Gastrocnemius medialis (tissue), 4 donors: ENCODE measurements around the gene HPCAL1. TPM values are rescaled to one million over a fixed set of nuclear protein-coding genes. Genes with fewer than 3 reads are reported as not detected.

ENCODE experiments used
- ATAC-seq, 2 donors: fragments of 150-250 bp; one replicate each; pipeline ENCODE4 v1.9.1; 2016
- DNase-seq, 2 donors: peaks; one replicate each; pipeline ENCODE4 v3.0.0-alpha.2; 2019
- H3K27ac ChIP-seq, 4 donors: fragments of 200-600 bp; sonication (generic); 1 replicate in 1 of 4; 2 replicates in 3 of 4; pipeline ENCODE4 v1.5.1; 2016 to 2018; ENCODE audit warnings: mild to moderate bottlenecking in 2 of 4, moderate library complexity in 1 of 4
- H3K27me3 ChIP-seq, 3 donors: fragments of 200-600 bp; sonication (generic) in 2 of 3; 1 replicate in 1 of 3; 2 replicates in 2 of 3; pipeline versions ENCODE4 v1.5.1 to v1.6.0; 2016 to 2019; ENCODE audit warnings: mild to moderate bottlenecking in 1 of 3, moderate library complexity in 1 of 3
- H3K36me3 ChIP-seq, 2 donors: fragments of 200-600 bp; sonication (generic) in 1 of 2; one replicate each; pipeline ENCODE4 v1.5.1; 2017 to 2018
- H3K4me1 ChIP-seq, 2 donors: fragments of 200-600 bp; sonication (generic) in 1 of 2; one replicate each; pipeline ENCODE4 v1.5.1; 2016 to 2017; ENCODE audit warnings: mild to moderate bottlenecking in 2 of 2
- H3K4me3 ChIP-seq, 4 donors: fragments of 200-600 bp; sonication (generic) in 3 of 4; 1 replicate in 1 of 4; 2 replicates in 3 of 4; pipeline ENCODE4 v1.5.1; 2016 to 2019; ENCODE audit warnings: mild to moderate bottlenecking in 2 of 4
- H3K9me3 ChIP-seq, 3 donors: fragments of 200-600 bp; sonication (generic) in 2 of 3; 1 replicate in 1 of 3; 2 replicates in 2 of 3; pipeline ENCODE4 v1.5.1; 2016 to 2019
- CTCF ChIP-seq, 5 experiments: fragments of 450-650 bp in 3 of 5; fragments of 200-600 bp in 2 of 5; sonication (generic) in 2 of 5; IDR thresholded peaks in 4 of 5; conservative IDR thresholded peaks in 1 of 5; 1 replicate in 4 of 5; 2 replicates in 1 of 5; pipeline ENCODE4 v1.5.1; 2016 to 2019; ENCODE audit warnings: antibody characterized with exemption in 5 of 5, mild to moderate bottlenecking in 3 of 5, moderate library complexity in 3 of 5
- POLR2A ChIP-seq, 2 donors: fragments of 450-650 bp; IDR thresholded peaks; one replicate each; pipeline ENCODE4 v1.6.1; 2017; ENCODE audit warnings: antibody characterized with exemption in 2 of 2, mild to moderate bottlenecking in 2 of 2, moderate library complexity in 2 of 2
- in situ Hi-C, 4 donors: fragments of 200-750 bp; cut with MboI; loops; one replicate each; pipeline versions ENCODE4 v1.15.0 to v1.8.0; 2017; ENCODE audit warnings: low sequenced_read_pairs in 4 of 4
- intact Hi-C: fragments of 100-400 bp; cut with DNase I; formaldehyde crosslinking; loops from one replicate; pipeline ENCODE4 v1.15.1; 2023; ENCODE audit warnings: low total_unique reads
- total RNA-seq, 4 donors: library from RNA; depleted of rRNA; stranded (reverse); fragments of >200 nt; gene quantifications; one replicate each; pipeline versions ENCODE4 v1.1.0 to v1.2.3, GENCODE V29; 2016

Gene HPCAL1
- total RNA-seq, 4 donors from 2014 or later = 29.0 to 45.5 (median 34.5) TPM

- no peaks in the 10 kb centered on the region for H3K27me3 ChIP-seq
- H3K4me1 ChIP-seq = no peaks in the 10 kb centered on the region
- ATAC-seq (no peak), DNase-seq (no peak)
- no peak overlapping the region for H3K27ac ChIP-seq
- in situ Hi-C loops (no loop called here), intact Hi-C loops (no loop called here)
- no peak overlapping the region for H3K4me3 ChIP-seq
- no peaks in the 10 kb centered on the region for H3K36me3 ChIP-seq
- TF ChIP-seq POLR2A (IDR thresholded peaks at IDR 0.05) (no peak), CTCF (IDR thresholded peaks at IDR 0.05 in 4 of 5, conservative IDR thresholded peaks at IDR 0.05 in 1 of 5) (no peak)
- H3K9me3 ChIP-seq = no peaks in the 10 kb centered on the region
Observed at GRCh38 chr2:10475811-10476660, 173.3 kb downstream of the HPCAL1 start.

- in situ Hi-C loops = no loop called here
- no peak for ATAC-seq
- DNase-seq = no peak
- Histone ChIP-seq H3K27me3 (no peaks in the 10 kb centered on the region), H3K4me1 (no peaks in the 10 kb centered on the region), H3K36me3 (no peaks in the 10 kb centered on the region), H3K27ac (no peak overlapping the region), H3K4me3 (no peak overlapping the region), H3K9me3 (no peaks in the 10 kb centered on the region)
- intact Hi-C loops = no loop called here
- no peak for TF ChIP-seq CTCF (IDR thresholded peaks at IDR 0.05 in 4 of 5, conservative IDR thresholded peaks at IDR 0.05 in 1 of 5)
- TF ChIP-seq POLR2A (IDR thresholded peaks at IDR 0.05) = no peak
Observed at GRCh38 chr2:10476723-10477442, 174.2 kb downstream of the HPCAL1 start.

Other genes with a start within 250 kb of the HPCAL1 start
- gene CYS1, start 222.5 kb upstream of the HPCAL1 start, total RNA-seq = under 1 TPM in 3 of 4 donors, not detected in 1; 0.10 to 0.42 (median 0.18) TPM
- 1 to 10 TPM in 1 of 4 donors, not detected in 3; 2.0 TPM for gene RRM2, start 180.2 kb upstream of the HPCAL1 start, total RNA-seq
- 100 to 1,000 TPM; 134 to 339 (median 255) TPM for gene ODC1, start 145.4 kb downstream of the HPCAL1 start, total RNA-seq